CD4-positive, alpha-beta memory T cell (primary cell): ENCODE measurements around the gene GRPEL1. TPM values are rescaled to one million over a fixed set of nuclear protein-coding genes. Genes with fewer than 3 reads are reported as not detected.

Source experiments
- CTCF ChIA-PET: fragments of 350-600 bp; sonication (Branson Sonifier 250); formaldehyde crosslinking; loops from one replicate; lab custom pipeline; 2021; ENCODE audit warnings: inconsistent platforms; ENCODE audit not compliant: partially characterized antibody; lab: Charles Lee
- POLR2A ChIA-PET: fragments of 350-600 bp; sonication (Branson Sonifier 250); formaldehyde crosslinking; loops from one replicate; lab custom pipeline; 2021; ENCODE audit not compliant: partially characterized antibody; lab: Charles Lee
- DNase-seq, 5 donors: peaks; one replicate each; pipeline versions ENCODE4 v3.0.0 to v3.0.0-alpha.2; 2020 to 2022; ENCODE audit warnings: mixed read lengths in 1 of 5
- H3K27ac ChIP-seq: one replicate; pipeline ENCODE4 v1.7.0; 2013; ENCODE audit warnings: low read depth, low read length
- H3K27me3 ChIP-seq: 2 replicates; pipeline ENCODE4 v1.7.0; 2013; ENCODE audit warnings: mild to moderate bottlenecking, low read length, moderate library complexity; ENCODE audit not compliant: insufficient read depth
- H3K36me3 ChIP-seq: 2 replicates; pipeline ENCODE4 v1.7.0; 2013; ENCODE audit warnings: mild to moderate bottlenecking, low read length, moderate library complexity; ENCODE audit not compliant: insufficient read depth
- H3K4me1 ChIP-seq: 2 replicates; pipeline ENCODE4 v1.7.0; 2013; ENCODE audit warnings: mild to moderate bottlenecking, low read length, moderate library complexity; ENCODE audit not compliant: insufficient read depth
- H3K4me3 ChIP-seq, 2 donors: one replicate each; pipeline ENCODE4 v1.7.0; 2013; ENCODE audit warnings: low read length in 2 of 2, mild to moderate bottlenecking in 1 of 2
- H3K9me3 ChIP-seq, 2 donors: one replicate each; pipeline ENCODE4 v1.7.0; 2013; ENCODE audit warnings: low read length in 2 of 2, control low read depth in 1 of 2; ENCODE audit not compliant: control insufficient read depth in 1 of 2
- H3K27ac Mint-ChIP-seq, 7 donors: one replicate each; pipeline ENCODE4 v1.8.0; 2020 to 2021; ENCODE audit warnings: mixed read lengths in 7 of 7, mild to moderate bottlenecking in 6 of 7, inconsistent platforms in 3 of 7, moderate library complexity in 3 of 7
- H3K27me3 Mint-ChIP-seq, 2 donors: one replicate each; pipeline ENCODE4 v1.8.0; 2020 to 2021; ENCODE audit warnings: mixed read lengths in 2 of 2
- H3K36me3 Mint-ChIP-seq, 2 donors: one replicate each; pipeline ENCODE4 v1.8.0; 2020 to 2021; ENCODE audit warnings: mixed read lengths in 2 of 2, inconsistent platforms in 1 of 2, mild to moderate bottlenecking in 1 of 2
- H3K4me1 Mint-ChIP-seq, 4 donors: one replicate each; pipeline ENCODE4 v1.8.0; 2020 to 2021; ENCODE audit warnings: mixed read lengths in 4 of 4, mild to moderate bottlenecking in 1 of 4
- H3K4me3 Mint-ChIP-seq, 8 donors: one replicate each; pipeline ENCODE4 v1.8.0; 2020 to 2021; ENCODE audit warnings: mixed read lengths in 8 of 8, mild to moderate bottlenecking in 7 of 8, moderate library complexity in 6 of 8, inconsistent platforms in 3 of 8
- H3K9me3 Mint-ChIP-seq, 8 donors: one replicate each; pipeline ENCODE4 v1.8.0; 2020 to 2021; ENCODE audit warnings: mixed read lengths in 8 of 8, mild to moderate bottlenecking in 5 of 8, inconsistent platforms in 3 of 8, moderate library complexity in 1 of 8
- intact Hi-C: fragments of 100-400 bp; cut with micrococcal nuclease; formaldehyde crosslinking; loops from one replicate; pipeline ENCODE4 v1.15.1; 2023
- polyA plus RNA-seq, 2 donors: library from polyadenylated mRNA; unstranded; fragments of 300-500 nt; fragmentation: Illumina TruSeq; gene quantifications; one replicate each; pipeline ENCODE4 v1.2.3, GENCODE V29; 2021
- total RNA-seq, 2 experiments: library from RNA; stranded (reverse); gene quantifications; one replicate each; pipeline ENCODE4 v1.2.3, GENCODE V29; 2021

The GRPEL1 gene
- total and polyA plus RNA-seq, 4 experiments from 2014 or later, result 35.3 to 77.2 (median 46.9) TPM

DNA sequence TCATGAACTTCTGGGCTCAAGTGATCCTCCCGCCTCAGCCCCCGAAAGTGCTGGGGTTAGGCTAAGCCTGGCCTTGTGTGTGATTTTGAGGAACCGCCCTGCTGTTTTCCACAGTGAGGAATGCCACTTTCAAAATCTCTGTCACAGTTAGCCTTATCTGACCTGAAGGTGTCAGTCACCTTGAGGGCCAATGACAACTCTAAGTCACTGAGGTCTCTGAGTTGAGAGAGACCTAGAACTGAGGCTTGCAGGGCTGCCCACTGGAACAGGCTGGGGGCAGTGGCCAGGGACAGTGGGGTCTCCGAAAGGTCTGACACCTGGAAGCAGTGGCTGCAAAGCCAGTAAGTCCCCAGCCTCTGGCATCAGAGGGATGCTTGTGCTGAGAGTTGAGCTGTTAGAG, 18.6 kb downstream of the GRPEL1 start:
- peaks cover 59% of the 10 kb centered on the region for H3K4me1 ChIP-seq
- peaks cover 11 to 39% of the 10 kb centered on the region in 2 donors for H3K36me3 Mint-ChIP-seq
- H3K4me1 Mint-ChIP-seq, result peaks cover 44 to 94% (median 58%) of the 10 kb centered on the region in 4 donors
- CTCF ChIA-PET, result interaction anchor here (11.3 kb wide), 1 partner anchor 19 kb away, joined by 76 read pairs; the partner anchor contains the start of gene GRPEL1
- H3K27ac ChIP-seq, result no peak overlapping the region
- no peaks in the 10 kb centered on the region for H3K27me3 ChIP-seq
- no peaks in the 10 kb centered on the region for H3K27me3 Mint-ChIP-seq
- H3K36me3 ChIP-seq, result peaks cover 7% of the 10 kb centered on the region
- no peak overlapping the region for H3K4me3 Mint-ChIP-seq
- H3K27ac Mint-ChIP-seq, result peak overlapping the region in 1 of 7 donors; percentile 82
- peaks cover 0 to under 1% (median 0%) of the 10 kb centered on the region in 8 donors for H3K9me3 Mint-ChIP-seq
- no peaks in the 10 kb centered on the region for H3K9me3 ChIP-seq
- POLR2A ChIA-PET, result interaction anchor here (1.3 kb wide), 1 partner anchor 18 kb away, joined by 6 read pairs; the partner anchor contains the start of gene GRPEL1
- intact Hi-C loops, result no loop called here
- no peak overlapping the region for H3K4me3 ChIP-seq
- no peak for DNase-seq

- Mint-ChIP-seq H3K4me3 (peak overlapping the region in 3 of 8 donors; percentile 43 to 77 (median 69)), H3K36me3 (peaks cover 4 to 35% of the 10 kb centered on the region in 2 donors), H3K9me3 (peaks cover 0 to 5% (median 0%) of the 10 kb centered on the region in 8 donors), H3K4me1 (peaks cover 41 to 87% (median 57%) of the 10 kb centered on the region in 4 donors), H3K27me3 (no peaks in the 10 kb centered on the region), H3K27ac (peak overlapping the region in 5 of 7 donors; percentile 46 to 84 (median 63))
- POLR2A ChIA-PET, result interaction anchor here (8.7 kb wide), 1 partner anchor 19 kb away, joined by 231 read pairs; the partner anchor contains the start of gene GRPEL1
- H3K4me3 ChIP-seq, result no peak overlapping the region
- intact Hi-C loops, result no loop called here
- H3K36me3 ChIP-seq, result peaks cover under 1% of the 10 kb centered on the region
- peaks cover 62% of the 10 kb centered on the region for H3K4me1 ChIP-seq
- no peak for DNase-seq
- H3K27me3 ChIP-seq, result no peaks in the 10 kb centered on the region
- no peak overlapping the region for H3K27ac ChIP-seq
- no peaks in the 10 kb centered on the region for H3K9me3 ChIP-seq
- CTCF ChIA-PET, result interaction anchor here (11.3 kb wide), 1 partner anchor 19 kb away, joined by 76 read pairs; the partner anchor contains the start of gene GRPEL1
Measured at GRCh38 chr4:7048642-7049041, 19.2 kb downstream of the GRPEL1 start.

DNA sequence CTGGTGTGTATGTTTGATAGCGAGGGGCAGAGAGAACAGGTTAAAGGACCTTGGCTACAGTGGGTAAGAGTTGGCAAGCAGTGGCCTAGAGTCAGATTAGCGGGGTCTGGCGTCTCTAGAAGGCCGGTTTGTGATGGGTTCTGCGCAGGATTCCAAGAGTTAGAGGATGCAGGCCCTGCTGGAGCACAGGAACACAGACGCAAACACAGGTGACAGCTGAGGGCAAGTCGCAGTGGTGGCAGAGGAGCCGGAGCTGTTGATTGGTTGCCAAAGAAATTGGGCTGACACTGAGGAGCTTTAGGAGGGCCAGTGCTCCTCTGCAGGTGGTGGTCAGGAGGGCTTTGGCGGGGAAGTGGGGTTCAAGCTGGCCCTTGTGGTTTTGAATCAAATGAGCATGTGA, 20.9 kb downstream of the GRPEL1 start:
- H3K27me3 Mint-ChIP-seq, result no peaks in the 10 kb centered on the region
- Histone ChIP-seq H3K4me3 (no peak overlapping the region), H3K36me3 (no peaks in the 10 kb centered on the region), H3K4me1 (peaks cover 53% of the 10 kb centered on the region), H3K9me3 (no peaks in the 10 kb centered on the region), H3K27me3 (no peaks in the 10 kb centered on the region), H3K27ac (no peak overlapping the region)
- ChIA-PET POLR2A (interaction anchor here (8.7 kb wide), 1 partner anchor 20 kb away, joined by 231 read pairs; the partner anchor contains the start of gene GRPEL1), CTCF (interaction anchor here (5.3 to 11.8 kb wide), 2 partner anchors 13 to 22 kb away, joined by 24 to 204 read pairs; partner anchors contain the start of gene GRPEL1)
- peak overlapping the region in 6 of 7 donors; percentile 13 to 87 (median 64) for H3K27ac Mint-ChIP-seq
- DNase-seq, result no peak
- intact Hi-C loops, result no loop called here
- H3K9me3 Mint-ChIP-seq, result peaks cover 0 to 5% (median 0%) of the 10 kb centered on the region in 8 donors
- peaks cover 4 to 34% of the 10 kb centered on the region in 2 donors for H3K36me3 Mint-ChIP-seq
- H3K4me3 Mint-ChIP-seq, result peak overlapping the region in 7 of 8 donors; percentile 57 to 95 (median 75)
- peaks cover 35 to 75% (median 53%) of the 10 kb centered on the region in 4 donors for H3K4me1 Mint-ChIP-seq

- Histone ChIP-seq H3K4me3 (peak overlapping the region in 1 of 2 donors; percentile 11), H3K27ac (no peak overlapping the region), H3K36me3 (no peaks in the 10 kb centered on the region), H3K4me1 (peaks cover 53% of the 10 kb centered on the region), H3K9me3 (no peaks in the 10 kb centered on the region), H3K27me3 (no peaks in the 10 kb centered on the region)
- intact Hi-C loops, result no loop called here
- H3K4me1 Mint-ChIP-seq, result peaks cover 38 to 73% (median 57%) of the 10 kb centered on the region in 4 donors
- H3K36me3 Mint-ChIP-seq, result peaks cover 4 to 34% of the 10 kb centered on the region in 2 donors
- no peak for DNase-seq
- no peaks in the 10 kb centered on the region for H3K27me3 Mint-ChIP-seq
- ChIA-PET POLR2A (interaction anchor here (3.8 to 8.7 kb wide), 3 partner anchors 21 to 137 kb away, joined by 26 to 231 read pairs (median 36); partner anchors contain the start of genes GRPEL1 and TBC1D14), CTCF (interaction anchor here (0.9 to 11.8 kb wide), 3 partner anchors 14 to 56 kb away, joined by 3 to 204 read pairs (median 24); partner anchors contain the start of gene GRPEL1)
- peak overlapping the region; percentile 25 to 87 (median 70) for H3K27ac Mint-ChIP-seq
- peaks cover 0 to 5% (median 0%) of the 10 kb centered on the region in 8 donors for H3K9me3 Mint-ChIP-seq
- H3K4me3 Mint-ChIP-seq, result peak overlapping the region; percentile 88 to 95 (median 93)
Measured at GRCh38 chr4:7045961-7046921, 21.6 kb downstream of the GRPEL1 start.

DNA sequence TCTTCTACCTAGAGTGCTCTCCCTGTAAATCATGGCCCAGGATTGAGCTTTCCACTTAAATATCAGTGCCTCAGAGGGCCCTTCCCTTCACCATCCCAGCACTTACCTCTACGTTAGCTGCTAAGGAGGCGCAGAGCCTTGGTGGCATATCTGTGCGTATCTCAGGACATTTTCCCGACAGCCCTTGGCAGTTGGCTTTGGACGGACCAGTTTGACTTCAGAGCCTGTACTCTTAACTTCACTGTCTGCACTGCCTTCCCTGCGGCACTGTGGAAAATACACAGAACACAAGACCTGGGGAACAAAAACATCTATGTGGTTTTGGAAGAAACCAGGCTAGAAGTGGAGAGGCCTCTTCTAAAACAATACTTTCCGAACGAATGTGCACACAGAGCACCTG, 22.3 kb downstream of the GRPEL1 start:
- ChIA-PET CTCF (interaction anchor here (0.9 to 11.8 kb wide), 4 partner anchors 10 to 57 kb away, joined by 3 to 204 read pairs (median 14); partner anchors contain the start of gene GRPEL1), POLR2A (interaction anchor here (1.0 to 8.7 kb wide), 5 partner anchors 22 to 336 kb away, joined by 3 to 231 read pairs (median 26); partner anchors contain the start of genes GRPEL1, MRFAP1L1 and TBC1D14)
- no peaks in the 10 kb centered on the region for H3K27me3 Mint-ChIP-seq
- Histone ChIP-seq H3K36me3 (no peaks in the 10 kb centered on the region), H3K4me1 (peaks cover 53% of the 10 kb centered on the region), H3K4me3 (peak overlapping the region; percentile 11 to 83), H3K27me3 (no peaks in the 10 kb centered on the region), H3K27ac (no peak overlapping the region), H3K9me3 (no peaks in the 10 kb centered on the region)
- H3K4me3 Mint-ChIP-seq, result peak overlapping the region; percentile 88 to 95 (median 93)
- H3K9me3 Mint-ChIP-seq, result peaks cover 0 to 5% (median 0%) of the 10 kb centered on the region in 8 donors
- H3K4me1 Mint-ChIP-seq, result peaks cover 38 to 72% (median 56%) of the 10 kb centered on the region in 4 donors
- DNase-seq, result no peak
- peaks cover 4 to 35% of the 10 kb centered on the region in 2 donors for H3K36me3 Mint-ChIP-seq
- H3K27ac Mint-ChIP-seq, result peak overlapping the region in 6 of 7 donors; percentile 67 to 87 (median 76)
- intact Hi-C loops, result no loop called here

- POLR2A ChIA-PET, result interaction anchor here (0.9 to 8.7 kb wide), 16 partner anchors 9 to 404 kb away, joined by 3 to 231 read pairs (median 4); partner anchors contain the start of genes GRPEL1, KIAA0232, MRFAP1 and MRFAP1L1
- Histone ChIP-seq H3K27ac (peak overlapping the region; percentile 75), H3K27me3 (no peaks in the 10 kb centered on the region), H3K9me3 (no peaks in the 10 kb centered on the region), H3K4me1 (peaks cover 53% of the 10 kb centered on the region), H3K36me3 (no peaks in the 10 kb centered on the region), H3K4me3 (peak overlapping the region; percentile 83 to 91)
- H3K4me1 Mint-ChIP-seq, result peaks cover 36 to 67% (median 49%) of the 10 kb centered on the region in 4 donors
- peaks cover 0 to 5% (median 0%) of the 10 kb centered on the region in 8 donors for H3K9me3 Mint-ChIP-seq
- CTCF ChIA-PET, result interaction anchor here (0.9 to 11.8 kb wide), 9 partner anchors 8 to 325 kb away, joined by 3 to 204 read pairs (median 3); partner anchors contain the start of gene GRPEL1
- no peak for DNase-seq
- H3K27me3 Mint-ChIP-seq, result no peaks in the 10 kb centered on the region
- H3K36me3 Mint-ChIP-seq, result peaks cover 4 to 33% of the 10 kb centered on the region in 2 donors
- H3K4me3 Mint-ChIP-seq, result peak overlapping the region; percentile 88 to 95 (median 93)
- intact Hi-C loops, result no loop called here
- peak overlapping the region; percentile 80 to 95 (median 89) for H3K27ac Mint-ChIP-seq
Measured at GRCh38 chr4:7044137-7044930, 23.5 kb downstream of the GRPEL1 start.
